ENCODE measurements around the gene UGT1A5. TPM values are rescaled to one million over a fixed set of nuclear protein-coding genes. Genes with fewer than 3 reads are reported as not detected.
"Not testable (repeated sequence)": the region's sequence is repeated elsewhere in the genome, so short reads cannot be mapped to it uniquely, and the experiment has no call there.

The UGT1A5 gene
- total RNA-seq, 4 donors from 2014 or later: not detected

DNA sequence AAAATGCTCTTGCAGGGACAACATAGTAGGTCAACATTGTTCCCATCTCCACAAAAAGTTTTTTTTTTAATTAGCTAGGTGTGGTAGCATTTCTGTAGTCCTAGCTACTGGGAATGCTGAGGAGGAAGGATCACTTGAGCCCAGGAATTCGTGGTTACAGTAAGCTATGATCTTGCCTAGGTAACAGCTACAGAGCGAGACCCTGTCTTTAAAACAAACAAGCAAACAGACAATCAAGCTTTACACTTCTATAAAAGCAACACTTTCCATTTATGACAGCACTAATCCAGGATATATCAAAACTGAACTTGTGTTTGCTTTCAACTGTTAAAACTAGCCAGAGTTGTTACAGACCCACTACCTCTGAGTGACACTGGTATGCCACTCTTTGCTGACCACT lies 28.2 kb downstream of the UGT1A5 start:
- Histone ChIP-seq H3K36me3 (no peaks in the 10 kb centered on the region), H3K27ac (no peak overlapping the region), H3K4me1 (no peaks in the 10 kb centered on the region), H3K4me3 (no peak overlapping the region), H3K27me3 (no peaks in the 10 kb centered on the region), H3K9me3 (no peaks in the 10 kb centered on the region)
- no peak for DNase-seq
- TF ChIP-seq, protein P1, sequence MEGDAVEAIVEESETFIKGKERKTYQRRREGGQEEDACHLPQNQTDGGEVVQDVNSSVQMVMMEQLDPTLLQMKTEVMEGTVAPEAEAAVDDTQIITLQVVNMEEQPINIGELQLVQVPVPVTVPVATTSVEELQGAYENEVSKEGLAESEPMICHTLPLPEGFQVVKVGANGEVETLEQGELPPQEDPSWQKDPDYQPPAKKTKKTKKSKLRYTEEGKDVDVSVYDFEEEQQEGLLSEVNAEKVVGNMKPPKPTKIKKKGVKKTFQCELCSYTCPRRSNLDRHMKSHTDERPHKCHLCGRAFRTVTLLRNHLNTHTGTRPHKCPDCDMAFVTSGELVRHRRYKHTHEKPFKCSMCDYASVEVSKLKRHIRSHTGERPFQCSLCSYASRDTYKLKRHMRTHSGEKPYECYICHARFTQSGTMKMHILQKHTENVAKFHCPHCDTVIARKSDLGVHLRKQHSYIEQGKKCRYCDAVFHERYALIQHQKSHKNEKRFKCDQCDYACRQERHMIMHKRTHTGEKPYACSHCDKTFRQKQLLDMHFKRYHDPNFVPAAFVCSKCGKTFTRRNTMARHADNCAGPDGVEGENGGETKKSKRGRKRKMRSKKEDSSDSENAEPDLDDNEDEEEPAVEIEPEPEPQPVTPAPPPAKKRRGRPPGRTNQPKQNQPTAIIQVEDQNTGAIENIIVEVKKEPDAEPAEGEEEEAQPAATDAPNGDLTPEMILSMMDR (IDR thresholded peaks at IDR 0.05): no peak
- no peak for TF ChIP-seq POLR2A (IDR thresholded peaks at IDR 0.05)
- intact Hi-C loops (cut with DNase I; ENCODE audit: low total_unique reads): no loop called here

DNA sequence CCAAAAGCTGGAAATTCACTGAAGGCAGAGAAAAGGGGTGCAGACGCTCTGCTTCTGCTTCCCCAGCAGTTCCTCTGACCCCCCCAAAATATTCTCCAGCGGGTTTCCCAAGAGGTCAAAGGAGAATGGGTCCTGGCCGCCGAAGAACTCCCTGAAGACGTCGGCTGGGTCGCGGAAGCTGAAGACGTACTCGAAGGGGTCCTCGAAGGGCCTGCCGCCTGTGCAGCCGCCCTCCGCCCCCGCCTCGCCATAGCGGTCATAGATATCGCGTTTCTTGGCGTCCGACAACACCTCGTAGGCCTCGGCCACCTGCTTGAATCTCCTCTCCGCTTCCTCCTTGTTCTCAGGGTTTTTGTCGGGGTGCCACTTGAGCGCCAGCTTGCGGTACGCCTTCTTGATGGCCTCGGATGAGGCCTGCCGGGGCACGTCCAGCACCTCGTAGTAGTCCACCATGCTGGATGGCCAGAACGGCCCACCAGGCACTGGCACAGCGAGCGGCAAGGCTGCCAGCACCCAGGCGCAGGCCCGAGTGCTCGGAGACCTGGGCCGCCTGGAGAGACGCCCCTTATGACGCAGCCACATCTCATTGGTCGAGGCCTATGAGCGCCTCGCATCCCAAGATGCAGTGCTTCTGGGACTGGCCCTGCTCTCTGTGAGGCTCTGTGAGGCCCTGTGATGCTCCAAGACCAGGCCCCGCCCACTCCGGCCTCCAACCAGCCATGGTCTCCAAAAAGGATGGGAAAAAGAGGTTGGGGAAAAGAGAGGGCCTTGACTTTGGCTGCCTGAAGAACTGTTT lies 31.0 kb downstream of the UGT1A5 start:
- Histone ChIP-seq H3K4me1 (no peaks in the 10 kb centered on the region), H3K4me3 (no peak overlapping the region), H3K36me3 (no peaks in the 10 kb centered on the region), H3K27me3 (no peaks in the 10 kb centered on the region), H3K27ac (no peak overlapping the region), H3K9me3 (no peaks in the 10 kb centered on the region)
- TF ChIP-seq, protein P1 (IDR thresholded peaks at IDR 0.05): no peak
- TF ChIP-seq POLR2A (IDR thresholded peaks at IDR 0.05): no peak
- DNase-seq: no peak
- intact Hi-C loops (cut with DNase I; ENCODE audit: low total_unique reads): no loop called here

DNA sequence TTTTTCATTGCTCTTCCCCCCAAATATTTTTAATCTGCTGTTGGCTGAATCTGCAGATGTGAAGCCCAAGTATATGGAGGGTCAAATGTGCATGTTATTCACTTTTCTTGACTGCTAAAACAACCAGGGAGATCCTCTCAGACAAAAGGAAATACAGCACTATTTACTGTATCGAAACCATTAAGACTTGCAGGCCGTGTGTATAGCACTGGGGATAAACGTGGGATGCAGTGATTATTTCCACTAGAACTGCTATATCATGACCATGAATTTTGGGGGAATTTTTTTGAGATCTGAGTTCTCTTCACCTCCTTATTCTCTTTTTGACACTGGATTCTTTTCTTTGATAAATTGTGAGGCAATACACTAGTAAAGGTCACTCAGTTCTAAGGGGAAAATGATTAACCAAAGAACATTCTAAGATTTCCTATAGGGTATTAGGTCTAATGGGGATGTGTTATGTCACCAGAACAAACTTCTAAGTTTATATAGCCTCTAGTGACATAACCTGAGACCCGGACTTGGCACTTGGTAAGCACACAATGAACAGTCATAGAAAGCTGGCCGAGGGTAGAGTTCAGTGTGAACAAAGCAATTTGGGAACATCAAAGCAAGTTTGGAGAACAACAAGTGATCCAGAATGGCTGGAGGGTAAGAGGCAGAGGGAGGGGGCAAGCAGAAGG lies 32.5 kb downstream of the UGT1A5 start:
- TF ChIP-seq POLR2A (IDR thresholded peaks at IDR 0.05): no peak
- TF ChIP-seq, protein P1 (IDR thresholded peaks at IDR 0.05): no peak
- intact Hi-C loops (cut with DNase I; ENCODE audit: low total_unique reads): no loop called here
- H3K27ac ChIP-seq: no peak overlapping the region

DNA sequence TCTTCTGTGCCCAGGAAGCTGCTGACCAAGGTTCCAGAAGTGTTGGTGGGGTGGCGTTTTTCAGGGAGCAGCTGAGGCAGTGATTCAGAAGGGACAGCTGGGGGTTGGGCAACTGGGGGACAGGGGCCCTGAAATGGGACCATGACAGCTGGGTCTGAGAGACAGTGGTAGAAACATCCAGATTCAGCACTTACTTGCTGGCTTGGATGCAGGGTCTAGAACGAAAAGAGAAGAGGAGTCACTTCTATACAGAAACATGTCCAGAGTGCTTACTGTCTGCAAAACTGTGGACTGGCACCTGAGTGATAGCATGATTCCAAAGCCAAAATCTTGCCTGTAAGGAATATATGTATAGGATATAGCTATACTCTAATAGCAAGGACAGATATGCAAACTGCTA lies 33.1 kb downstream of the UGT1A5 start:
- H3K9me3 ChIP-seq; H3K36me3 ChIP-seq; DNase-seq; H3K4me1 ChIP-seq; H3K27me3 ChIP-seq; H3K4me3 ChIP-seq; intact Hi-C loops (cut with DNase I; ENCODE audit: low total_unique reads); H3K27ac ChIP-seq: not testable (repeated sequence)

More for the DNA sequence above, 32.5 kb downstream of the UGT1A5 start:
- DNase-seq: no peak
- Histone ChIP-seq H3K4me1 (no peaks in the 10 kb centered on the region), H3K27me3 (no peaks in the 10 kb centered on the region), H3K9me3 (no peaks in the 10 kb centered on the region), H3K36me3 (no peaks in the 10 kb centered on the region), H3K4me3 (no peak overlapping the region)

DNA sequence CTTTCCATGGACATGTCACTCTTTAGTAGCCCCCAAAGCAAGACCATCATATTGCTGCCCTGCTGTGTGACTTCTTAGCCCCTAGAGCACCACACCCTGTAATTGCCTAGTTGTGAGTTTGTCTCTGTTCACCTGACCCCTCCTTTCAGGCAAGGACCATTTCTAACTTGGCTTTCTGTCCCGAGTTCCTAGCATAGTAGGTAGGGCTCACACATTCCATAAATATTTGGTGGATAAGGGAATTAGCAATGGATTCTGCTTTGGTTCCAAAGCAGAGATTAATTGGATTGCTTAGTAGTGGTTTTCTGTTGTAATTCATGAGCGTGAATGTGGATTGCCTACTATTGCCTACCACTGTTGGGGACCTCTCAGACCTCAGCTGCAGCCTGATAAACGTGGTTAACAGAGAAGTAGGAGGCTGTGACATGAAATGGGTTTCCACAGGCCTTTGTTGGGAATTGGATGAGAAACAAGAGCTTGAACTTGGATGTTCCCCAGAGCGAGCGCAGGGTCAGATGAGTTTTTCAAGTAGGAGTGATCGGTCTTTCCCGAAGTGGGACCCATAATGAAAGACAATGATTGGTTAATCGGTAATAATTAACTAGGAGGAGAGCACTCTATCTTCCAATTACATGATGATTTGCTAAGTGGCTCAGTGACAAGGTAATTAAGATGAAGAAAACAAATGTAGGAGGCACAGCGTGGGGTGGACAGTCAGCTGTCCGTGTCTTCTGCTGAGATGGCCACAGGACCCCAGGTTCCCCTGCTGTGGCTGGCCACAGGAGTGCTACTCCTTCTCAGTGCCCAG lies 34.0 kb downstream of the UGT1A5 start:
- DNase-seq: no peak
- Histone ChIP-seq H3K4me1 (no peaks in the 10 kb centered on the region), H3K27ac (no peak overlapping the region), H3K9me3 (no peaks in the 10 kb centered on the region), H3K4me3 (no peak overlapping the region), H3K27me3 (no peaks in the 10 kb centered on the region), H3K36me3 (no peaks in the 10 kb centered on the region)
- TF ChIP-seq POLR2A (IDR thresholded peaks at IDR 0.05): no peak
- intact Hi-C loops (cut with DNase I; ENCODE audit: low total_unique reads): no loop called here

DNA sequence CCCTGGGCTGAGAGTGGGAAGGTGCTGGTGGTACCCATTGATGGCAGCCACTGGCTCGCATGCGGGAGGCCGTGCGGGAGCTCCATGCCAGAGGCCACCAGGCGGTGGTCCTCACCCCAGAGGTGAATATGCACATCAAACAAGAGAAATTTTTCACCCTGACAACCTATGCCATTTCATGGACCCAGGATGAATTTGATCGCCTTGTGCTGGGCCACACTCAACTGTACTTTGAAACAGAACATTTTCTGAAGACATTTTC lies 34.5 kb downstream of the UGT1A5 start:
- Histone ChIP-seq H3K4me3 (no peak overlapping the region), H3K4me1 (no peaks in the 10 kb centered on the region), H3K36me3 (no peaks in the 10 kb centered on the region), H3K9me3 (no peaks in the 10 kb centered on the region), H3K27ac (no peak overlapping the region), H3K27me3 (no peaks in the 10 kb centered on the region)
- intact Hi-C loops (cut with DNase I; ENCODE audit: low total_unique reads): no loop called here
- TF ChIP-seq POLR2A (IDR thresholded peaks at IDR 0.05): no peak
- TF ChIP-seq, protein P1 (IDR thresholded peaks at IDR 0.05): no peak
- DNase-seq: no peak

DNA sequence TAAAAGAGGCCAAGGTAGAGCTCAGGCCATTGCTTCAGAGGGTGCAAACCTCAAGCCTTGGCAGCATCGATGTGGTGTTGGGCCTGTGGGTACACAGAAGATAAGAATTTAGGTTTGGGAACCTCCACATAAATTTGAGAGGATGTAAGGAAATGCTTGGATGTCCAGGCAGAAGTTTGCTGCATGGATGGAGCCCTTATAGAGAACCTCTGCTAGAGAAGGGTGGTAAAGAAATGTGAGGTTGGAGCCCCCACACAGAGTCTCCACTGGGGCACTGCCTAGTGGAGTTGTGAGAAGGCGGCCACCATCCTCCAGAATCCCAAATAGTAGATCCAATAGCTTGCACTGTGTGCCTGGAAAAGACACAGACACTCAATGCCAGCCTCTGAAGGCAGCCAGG lies 38.0 kb downstream of the UGT1A5 start:
- H3K4me3 ChIP-seq; H3K4me1 ChIP-seq; DNase-seq; H3K36me3 ChIP-seq; H3K27ac ChIP-seq; intact Hi-C loops (cut with DNase I; ENCODE audit: low total_unique reads); H3K27me3 ChIP-seq; H3K9me3 ChIP-seq: not testable (repeated sequence)

DNA sequence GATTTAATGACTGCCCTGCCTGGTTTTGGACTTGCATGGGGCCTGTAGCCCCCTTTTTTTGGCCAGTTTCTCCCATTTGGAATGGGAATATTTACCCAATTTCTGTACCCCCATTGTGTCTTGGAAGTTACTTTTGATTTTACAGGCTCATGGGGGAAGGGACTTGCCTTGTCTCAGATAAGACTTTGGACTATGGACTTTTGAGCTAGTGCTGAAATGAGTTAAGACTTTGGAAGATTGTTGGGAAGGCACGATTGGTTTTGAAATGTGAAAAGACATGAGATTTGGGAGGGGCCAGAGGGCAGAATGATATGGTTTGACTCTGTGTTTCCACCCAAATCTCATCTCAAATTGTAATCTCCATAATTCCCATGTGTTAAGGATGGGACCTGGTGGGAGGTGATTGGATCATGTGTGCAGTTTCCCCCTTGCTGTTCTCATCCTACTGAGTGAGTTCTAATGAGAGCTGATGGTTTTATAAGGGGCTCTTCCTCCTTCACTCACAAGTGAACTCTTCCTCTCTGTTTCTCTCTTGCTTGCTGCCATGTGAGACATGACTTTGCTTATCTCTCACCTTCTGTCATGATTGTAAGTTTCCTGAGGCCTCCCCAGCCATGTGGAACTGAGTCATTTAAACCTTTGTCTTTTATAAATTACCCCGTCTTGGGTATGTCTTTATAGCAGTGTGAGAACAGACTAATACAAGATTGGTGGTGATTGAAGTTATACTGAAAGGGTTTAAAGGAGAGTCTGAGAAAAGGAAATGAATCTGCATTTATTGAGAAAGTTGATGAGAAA lies 38.7 kb downstream of the UGT1A5 start:
- H3K4me3 ChIP-seq; DNase-seq; intact Hi-C loops (cut with DNase I; ENCODE audit: low total_unique reads); H3K27ac ChIP-seq; H3K4me1 ChIP-seq; H3K36me3 ChIP-seq; H3K9me3 ChIP-seq; H3K27me3 ChIP-seq: not testable (repeated sequence)

Measured in uterus (tissue), 4 donors.